ENCODE measurements around the gene LRP5.

The LRP5 gene

GRCh38 chr11:68309621-68310185, 2.7 kb upstream of the LRP5 start:
- no peak for DNase-seq

- no peak for DNase-seq
Observed at GRCh38 chr11:68311160-68312116, 953 bp upstream of the LRP5 start.

GRCh38 chr11:68312780-68313573, 586 bp downstream of the LRP5 start:
- peak in 1 of 2 experiments; percentile 34 for DNase-seq

GRCh38 chr11:68313574-68314202, 1.3 kb downstream of the LRP5 start:
- no peak for DNase-seq

- DNase-seq = no peak
Observed at GRCh38 chr11:68314203-68315170, 2.1 kb downstream of the LRP5 start.

- no peak for DNase-seq
Observed at GRCh38 chr11:68315171-68315920, 3.0 kb downstream of the LRP5 start.

- DNase-seq = no peak
Observed at GRCh38 chr11:68317147-68317785, 4.9 kb downstream of the LRP5 start.

GRCh38 chr11:68321293-68322051, 9.1 kb downstream of the LRP5 start:
- no peak for DNase-seq

GRCh38 chr11:68322052-68322430, 9.7 kb downstream of the LRP5 start:
- DNase-seq = no peak

- no peak for DNase-seq
Observed at GRCh38 chr11:68324241-68324640, 11.8 kb downstream of the LRP5 start.

- no peak for DNase-seq
Observed at GRCh38 chr11:68324695-68325094, 12.3 kb downstream of the LRP5 start.

GRCh38 chr11:68325183-68325906, 13.0 kb downstream of the LRP5 start:
- no peak for DNase-seq

- DNase-seq = no peak
Observed at GRCh38 chr11:68325907-68326220, 13.5 kb downstream of the LRP5 start.

- no peak for DNase-seq
Observed at GRCh38 chr11:68326334-68327215, 14.2 kb downstream of the LRP5 start.

- no peak for DNase-seq
Observed at GRCh38 chr11:68327586-68328370, 15.4 kb downstream of the LRP5 start.

GRCh38 chr11:68328374-68329091, 16.1 kb downstream of the LRP5 start:
- DNase-seq = no peak

- DNase-seq = no peak
Observed at GRCh38 chr11:68329536-68329935, 17.1 kb downstream of the LRP5 start.
